ENCODE measurements around the gene CPNE1.

CPNE1 gene

DNA sequence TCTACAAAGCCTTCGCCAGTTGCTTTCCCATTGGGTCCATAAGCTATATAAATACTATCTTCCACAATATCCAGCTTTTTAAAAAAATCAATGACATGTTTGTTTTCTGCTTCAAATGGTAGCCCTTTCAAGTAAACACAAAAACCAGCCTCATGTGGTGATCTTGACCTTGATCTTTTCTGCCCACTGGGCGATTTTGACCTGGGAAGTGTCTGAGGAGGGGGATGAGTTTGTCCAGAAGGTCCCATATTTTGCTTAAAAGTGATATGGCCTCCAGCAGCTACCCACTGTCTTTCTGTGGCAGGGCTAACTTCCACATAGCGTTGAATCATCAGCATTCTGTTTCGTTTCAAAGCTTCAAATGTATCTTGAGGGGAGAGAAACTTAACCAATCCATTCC, 10.8 kb downstream of the CPNE1 start:
- no peak for DNase-seq (ENCODE audit: low read depth)

DNA sequence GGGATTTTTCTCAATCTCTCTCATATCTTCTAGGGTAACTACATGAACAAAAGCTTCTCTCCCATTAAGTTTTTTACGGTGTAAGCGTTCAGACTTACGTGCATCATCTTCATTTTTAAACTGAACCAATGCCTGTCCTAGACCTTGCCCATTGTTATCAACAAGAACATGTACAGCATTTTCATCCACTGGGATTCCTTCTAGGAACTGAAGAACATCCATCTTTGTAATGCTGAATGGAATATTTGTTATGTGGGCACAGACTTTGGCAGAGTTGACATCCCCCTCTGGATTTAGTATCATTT, 11.3 kb downstream of the CPNE1 start:
- DNase-seq (ENCODE audit: low read depth): no peak

DNA sequence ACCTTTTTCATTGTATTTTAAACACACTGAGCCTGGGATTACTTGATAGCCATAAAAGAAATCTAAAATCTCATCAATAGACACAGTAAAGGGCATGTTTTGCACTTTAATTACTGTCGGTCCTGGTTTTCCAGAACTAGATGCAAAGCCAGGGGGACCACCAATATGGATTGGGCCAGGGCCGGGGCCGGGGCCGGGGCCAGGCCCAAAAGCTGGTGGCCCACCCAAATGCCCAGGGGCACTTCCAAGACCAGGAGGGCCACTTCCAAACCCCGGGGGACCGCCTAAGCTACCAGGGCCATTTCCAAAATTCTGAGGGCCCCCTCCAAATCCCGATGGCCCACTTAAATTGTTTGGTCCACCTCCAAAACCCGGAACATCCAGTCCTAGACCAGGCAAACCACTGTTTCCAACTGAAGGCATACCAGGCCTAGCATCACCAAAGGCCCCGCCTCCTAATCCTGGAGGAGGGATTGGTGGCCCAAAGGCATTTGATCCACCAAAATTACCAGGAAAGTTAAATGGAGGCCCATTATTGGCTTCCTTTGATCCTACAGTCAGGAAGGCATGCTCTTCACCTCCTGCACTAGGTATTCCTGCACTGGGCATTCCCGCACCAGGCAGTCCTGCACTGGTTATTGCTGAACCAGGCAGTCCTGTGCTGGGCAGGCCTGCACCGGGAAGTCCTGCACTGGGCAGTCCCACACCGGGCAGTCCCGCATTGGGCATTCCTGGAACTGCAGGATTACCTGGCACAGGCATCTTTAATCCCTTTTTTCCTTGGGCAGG, 11.9 kb downstream of the CPNE1 start:
- no peak for DNase-seq (ENCODE audit: low read depth)

DNA sequence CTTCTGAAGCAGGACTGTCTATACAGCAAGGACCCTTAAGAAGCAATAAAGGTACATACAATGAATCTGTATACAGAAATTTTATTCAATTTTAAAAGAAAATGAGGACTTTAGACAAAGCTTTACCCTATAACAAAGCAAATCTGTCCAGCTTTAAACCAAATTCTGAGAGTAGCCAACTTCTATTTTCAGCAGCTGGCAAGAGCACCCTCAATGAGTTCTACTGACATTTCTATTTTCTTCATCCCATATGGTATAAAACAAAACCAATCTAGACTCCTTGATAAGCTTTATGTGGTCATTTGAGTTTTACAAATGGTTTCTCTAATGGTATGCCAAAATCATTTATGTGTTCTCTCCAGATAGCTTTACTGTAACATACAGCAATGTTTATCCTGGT, 12.7 kb downstream of the CPNE1 start:
- no peak for DNase-seq (ENCODE audit: low read depth)

DNA sequence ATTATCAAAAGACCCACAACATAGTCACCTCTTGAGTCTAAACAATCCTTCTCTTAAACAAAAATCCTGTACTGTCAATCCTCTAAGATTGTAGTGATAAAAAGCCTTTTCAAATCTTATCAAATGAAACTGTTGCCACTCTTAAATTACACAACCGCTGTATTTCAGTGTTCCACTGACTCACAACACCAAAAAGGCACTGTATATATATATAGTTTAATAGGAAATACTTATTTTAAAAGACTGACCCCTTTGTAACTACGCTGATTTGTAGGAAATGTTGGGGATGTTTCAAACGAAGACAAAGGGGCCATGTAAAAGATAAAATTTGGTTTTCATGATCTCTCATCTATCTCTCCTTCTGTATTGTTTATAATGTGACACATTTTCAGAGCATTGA, 14.1 kb downstream of the CPNE1 start:
- DNase-seq (ENCODE audit: low read depth): no peak

DNA sequence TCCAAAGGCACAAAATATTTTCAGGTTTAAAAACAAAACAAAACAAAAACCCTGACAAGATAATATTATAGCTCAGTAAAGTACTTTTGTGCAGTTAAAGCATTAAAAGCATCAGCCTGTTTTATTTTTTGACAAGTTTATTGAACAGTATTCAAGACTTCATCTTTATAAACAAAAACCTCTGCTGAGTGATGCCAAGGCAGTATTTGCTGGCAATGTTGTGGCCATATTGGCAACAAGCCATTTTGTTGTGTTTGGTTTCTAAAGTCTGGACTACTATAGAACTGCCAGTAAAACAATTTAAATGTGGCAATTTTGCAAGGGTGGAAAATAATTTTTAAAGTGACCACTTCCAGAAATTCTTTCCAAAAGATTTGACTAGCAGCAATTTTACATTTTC, 15.9 kb downstream of the CPNE1 start:
- no peak for DNase-seq (ENCODE audit: low read depth)

DNA sequence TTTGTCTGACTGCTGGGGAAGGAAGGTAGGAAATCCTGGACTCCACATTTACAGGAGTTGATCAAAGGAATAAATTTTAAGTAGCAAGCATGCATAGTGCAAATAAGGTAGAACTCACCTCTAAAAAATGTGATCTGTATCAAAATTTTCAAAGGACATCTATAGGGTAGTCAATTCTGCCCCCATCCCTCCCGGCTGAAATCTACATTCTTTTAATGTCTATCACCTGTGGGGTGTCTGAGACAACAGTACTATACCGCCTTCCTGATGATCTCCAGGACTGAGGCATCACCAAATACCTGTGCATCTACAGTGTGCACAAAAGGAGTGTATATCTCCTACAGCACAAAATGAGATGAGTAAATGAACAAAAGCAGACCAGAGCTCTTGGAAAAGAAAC, 19.9 kb downstream of the CPNE1 start:
- no peak for DNase-seq (ENCODE audit: low read depth)

DNA sequence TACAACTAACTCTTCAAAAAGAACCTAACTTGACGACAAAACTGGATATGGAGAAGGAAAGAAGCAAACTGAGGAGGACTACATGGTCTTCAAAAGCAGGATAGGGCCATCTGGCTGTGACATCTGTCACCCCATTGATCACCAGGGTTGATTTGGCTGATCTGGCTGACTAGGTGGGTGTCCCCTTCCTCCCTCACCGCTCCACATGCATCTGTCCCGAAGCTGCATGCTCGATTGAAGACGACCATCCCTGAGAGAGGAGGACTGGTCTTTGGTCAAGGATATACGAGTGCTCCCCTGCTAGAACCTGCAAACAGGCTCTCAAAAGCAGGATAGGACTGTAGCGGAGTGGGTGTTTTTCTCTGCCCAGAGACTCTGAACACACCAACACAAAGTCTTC, 21.7 kb downstream of the CPNE1 start:
- DNase-seq (ENCODE audit: low read depth): no peak

DNA sequence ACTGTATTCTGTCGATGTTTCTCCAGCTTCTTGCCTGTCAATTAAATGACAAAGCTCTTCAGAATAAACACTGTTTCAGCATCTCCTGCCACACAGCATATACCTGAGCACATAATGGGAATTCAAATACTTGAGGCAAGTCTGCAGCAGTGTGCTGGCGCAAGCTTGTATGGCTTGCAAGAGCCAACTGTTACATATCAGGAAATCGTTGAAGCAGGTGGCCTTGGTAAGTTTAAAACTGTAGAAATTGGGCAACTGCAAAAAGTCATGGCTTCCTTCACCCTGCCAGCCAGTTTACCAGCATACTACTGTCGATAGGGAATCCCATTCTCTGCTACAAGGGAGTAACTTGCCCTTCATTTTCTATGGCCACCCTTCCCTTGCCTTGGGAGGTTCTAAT, 23.0 kb downstream of the CPNE1 start:
- DNase-seq (ENCODE audit: low read depth): no peak

DNA sequence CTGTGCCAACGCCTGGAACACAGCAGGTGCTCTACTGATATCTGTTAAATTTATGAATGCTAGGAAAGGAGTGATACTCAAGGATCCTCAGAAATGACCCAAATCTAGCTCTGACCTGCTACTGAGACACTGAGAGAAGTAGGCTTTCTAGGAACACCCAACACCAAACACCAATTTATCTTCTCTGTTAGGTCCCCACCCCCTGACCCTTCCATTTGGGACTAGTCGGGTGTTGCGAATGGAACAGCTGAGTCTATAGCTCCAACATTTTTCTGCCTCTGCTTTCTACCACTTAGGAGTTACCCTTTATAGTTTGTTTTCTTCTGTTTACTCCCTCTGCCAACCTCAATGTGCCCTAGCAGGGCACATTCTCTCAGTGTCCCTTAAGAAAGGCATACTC, 24.0 kb downstream of the CPNE1 start:
- DNase-seq (ENCODE audit: low read depth): no peak

DNA sequence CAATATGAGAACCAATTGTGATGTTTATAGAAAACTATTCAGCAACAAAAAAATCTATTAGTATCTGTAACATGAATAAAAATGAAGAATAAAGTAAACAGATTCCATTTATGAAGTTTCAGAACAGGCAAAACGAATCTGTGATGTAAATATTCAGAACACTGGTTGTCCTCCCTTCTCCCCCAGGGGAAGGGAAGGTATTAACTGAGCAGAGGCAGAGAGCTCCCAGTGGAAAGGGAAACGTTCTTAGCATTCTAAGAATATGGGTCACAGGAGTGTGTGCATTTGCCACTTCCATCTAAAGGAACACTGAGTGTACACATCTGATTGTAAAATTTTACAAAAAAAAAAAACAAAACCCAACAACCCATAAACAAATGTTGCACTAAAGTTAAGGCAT, 25.9 kb downstream of the CPNE1 start:
- no peak for DNase-seq (ENCODE audit: low read depth)

DNA sequence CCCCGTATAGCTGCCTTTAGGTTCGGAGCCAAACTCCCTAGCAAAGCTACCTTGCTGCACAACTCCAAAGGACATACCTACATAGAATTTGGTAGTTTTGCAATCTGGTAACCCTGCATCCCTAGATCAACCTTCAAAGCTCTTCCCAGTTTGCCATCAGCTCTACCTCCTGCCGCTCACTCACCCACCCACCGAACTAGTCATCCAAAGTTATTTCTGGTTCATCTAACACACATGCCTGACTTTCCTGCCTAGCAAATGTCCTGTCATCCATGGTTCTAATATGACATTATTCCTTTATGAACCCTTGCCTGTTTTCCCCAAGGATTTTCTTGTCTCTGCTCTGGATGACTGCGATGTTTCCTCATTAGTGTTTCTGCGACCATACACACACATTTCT, 27.4 kb downstream of the CPNE1 start:
- no peak for DNase-seq (ENCODE audit: low read depth)

DNA sequence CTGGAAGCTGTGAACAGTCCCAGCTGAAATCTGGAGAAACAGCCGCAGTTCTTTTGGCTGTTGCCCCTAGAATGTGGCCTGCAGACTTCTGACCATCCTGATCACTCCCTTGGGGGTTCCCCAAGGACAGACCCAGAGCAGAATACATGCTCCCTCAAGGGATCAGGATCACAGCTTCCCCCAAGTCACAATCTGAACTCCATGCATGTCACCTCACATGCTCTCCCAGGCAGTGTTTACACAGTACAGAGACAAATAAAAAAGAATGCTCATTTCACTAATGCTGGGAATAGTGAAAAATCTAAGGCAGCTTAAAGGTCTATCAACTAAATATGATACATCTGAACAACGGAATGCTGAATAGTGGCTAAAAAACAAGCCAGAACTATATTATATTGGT, 28.6 kb downstream of the CPNE1 start:
- no peak for DNase-seq (ENCODE audit: low read depth)

DNA sequence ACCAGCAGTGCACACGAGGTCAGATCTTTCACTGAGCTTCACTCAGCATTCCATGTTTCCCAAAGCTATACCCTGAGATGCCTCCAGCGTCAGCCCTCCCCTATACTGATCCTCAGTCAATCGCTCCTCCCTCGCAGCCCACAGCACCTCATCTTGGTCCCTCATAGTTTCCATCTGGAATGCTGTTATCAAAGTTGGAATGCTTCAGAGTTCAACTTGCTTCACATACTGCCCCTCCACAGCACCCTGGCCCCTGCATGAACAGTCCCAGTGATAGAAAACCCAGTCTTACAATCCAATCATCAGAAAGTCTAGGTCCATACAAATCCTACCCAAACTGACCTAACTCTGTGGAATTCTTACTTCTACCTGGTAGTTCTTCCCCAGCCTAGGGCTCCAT, 29.0 kb downstream of the CPNE1 start:
- DNase-seq (ENCODE audit: low read depth): no peak

DNA sequence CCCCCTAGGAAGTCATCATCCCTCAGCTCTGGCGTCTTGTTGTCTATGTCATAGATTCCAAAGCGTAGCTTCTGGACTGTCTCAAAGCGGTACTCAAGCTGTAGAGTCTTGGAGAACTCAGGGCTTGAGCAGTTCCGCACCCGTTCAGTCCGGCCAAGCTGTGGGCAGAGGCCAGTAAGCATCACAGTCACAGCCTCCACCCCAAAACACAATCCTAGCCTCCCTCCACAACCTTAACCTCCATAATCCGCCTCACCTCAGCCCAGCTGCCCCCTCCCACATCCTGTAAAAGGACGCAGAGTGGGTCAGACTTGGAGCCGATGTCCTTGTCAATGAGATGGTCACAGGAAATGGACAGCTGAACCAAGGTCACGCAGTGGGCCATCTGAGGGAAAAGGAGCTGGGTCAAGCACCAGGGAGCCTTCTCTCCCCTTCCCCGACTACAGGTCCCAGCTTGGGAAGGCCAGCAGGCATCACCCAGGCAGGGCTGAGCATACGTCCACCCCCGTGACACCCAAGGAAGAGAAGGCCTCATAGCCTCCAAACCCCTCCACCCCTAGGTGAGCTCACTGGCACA, 32.1 kb downstream of the CPNE1 start:
- no peak for DNase-seq (ENCODE audit: low read depth)

DNA sequence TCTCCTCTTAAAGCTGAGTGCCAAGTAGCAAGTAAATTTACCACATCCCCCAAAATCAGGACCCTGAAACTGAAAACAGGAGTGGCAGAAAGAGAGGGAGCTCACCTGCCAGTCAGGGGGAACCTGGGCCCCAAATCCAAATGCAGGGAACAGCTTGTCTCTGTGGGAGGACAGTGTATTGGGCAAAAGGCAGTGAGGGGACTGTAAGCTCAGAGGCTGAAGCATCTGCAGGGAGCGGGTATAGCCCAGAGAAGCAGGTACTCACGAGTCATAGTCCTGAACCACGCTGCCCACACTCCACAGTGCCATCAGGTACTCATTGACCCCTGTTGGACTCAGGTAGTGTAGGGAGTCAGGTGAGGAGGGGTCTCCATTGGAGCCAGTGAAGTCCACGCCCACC, 34.1 kb downstream of the CPNE1 start:
- no peak for DNase-seq (ENCODE audit: low read depth)

DNA sequence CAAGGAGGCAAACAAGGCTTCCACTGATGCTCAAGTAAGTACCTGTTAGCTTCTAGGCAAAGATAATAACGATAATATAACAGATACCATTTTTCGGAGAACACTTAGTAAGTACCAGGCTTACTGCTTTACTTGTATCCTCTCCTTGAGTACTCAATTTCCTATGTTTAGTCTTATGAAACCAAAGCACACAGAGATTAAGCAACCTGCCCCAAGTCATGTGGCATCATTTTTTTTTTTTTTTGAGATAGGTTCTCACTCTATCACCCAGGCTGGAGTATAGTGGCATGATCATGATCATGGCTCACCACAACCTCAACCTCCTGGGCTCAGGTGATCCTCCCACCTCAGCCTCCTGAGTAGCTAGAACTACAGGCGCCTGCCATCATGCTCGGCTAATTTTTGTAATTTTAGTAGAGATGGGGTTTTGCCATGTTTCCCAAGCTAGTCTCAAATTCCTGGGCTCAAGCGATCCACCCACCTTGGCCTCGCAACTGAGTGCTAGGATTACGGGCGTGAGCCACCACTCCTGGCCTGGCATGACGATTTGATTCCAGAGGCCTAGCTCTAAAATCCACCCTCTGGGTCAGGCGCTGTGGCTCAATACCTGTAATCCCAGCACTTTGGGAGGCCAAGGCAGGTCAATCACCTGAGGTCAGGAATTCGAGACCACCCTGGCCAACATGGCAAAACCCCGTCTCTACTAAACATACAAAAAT, 35.1 kb downstream of the CPNE1 start:
- DNase-seq (ENCODE audit: low read depth): no peak

DNA sequence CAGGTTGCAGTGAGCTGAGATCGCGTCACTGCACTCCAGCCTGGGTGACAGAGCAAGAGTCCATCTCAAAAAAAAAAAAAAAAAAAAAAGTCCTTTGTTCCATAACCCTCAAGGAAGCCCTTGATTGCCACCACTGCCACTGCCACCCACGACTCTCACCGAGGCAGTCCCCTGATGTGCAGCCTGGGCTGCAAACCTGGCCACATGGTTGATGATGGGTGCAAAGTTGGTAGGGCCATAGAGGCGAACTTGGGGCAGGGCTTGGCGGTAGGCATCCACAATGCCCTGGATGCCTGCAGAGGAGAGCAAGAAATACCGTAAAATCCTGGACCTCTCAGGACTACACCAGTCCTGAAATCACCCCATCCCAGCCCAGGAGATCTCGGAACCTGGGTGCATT, 37.6 kb downstream of the CPNE1 start:
- no peak for DNase-seq (ENCODE audit: low read depth)

DNA sequence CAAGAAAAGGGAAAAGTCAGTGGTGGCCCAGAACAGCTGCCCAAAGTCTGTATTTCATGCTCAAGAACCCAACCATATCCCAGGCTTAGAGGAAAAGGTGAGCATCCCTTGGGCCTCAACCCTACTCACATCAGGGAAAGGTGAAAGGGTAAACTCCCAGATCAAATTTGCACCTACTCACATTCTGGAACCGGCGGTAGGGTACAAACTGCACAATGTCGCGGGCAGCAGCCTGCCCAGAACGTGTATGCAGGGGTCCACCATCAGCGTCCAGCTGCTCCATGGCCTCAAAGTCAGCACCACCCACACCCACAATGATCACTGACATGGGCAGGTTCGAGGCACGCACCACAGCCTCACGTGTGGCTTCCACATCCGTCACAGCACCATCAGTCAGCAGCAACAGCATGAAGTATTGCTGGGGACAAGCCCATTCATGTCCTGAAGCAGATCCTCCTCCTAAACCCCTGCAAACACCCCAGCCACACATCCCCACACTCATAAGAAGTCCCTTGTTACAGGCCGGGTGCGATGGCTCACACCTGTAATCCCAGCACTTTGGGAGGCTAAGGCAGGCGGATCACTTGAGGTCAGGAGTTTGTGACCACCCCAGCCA, 38.2 kb downstream of the CPNE1 start:
- no peak for DNase-seq (ENCODE audit: low read depth)

DNA sequence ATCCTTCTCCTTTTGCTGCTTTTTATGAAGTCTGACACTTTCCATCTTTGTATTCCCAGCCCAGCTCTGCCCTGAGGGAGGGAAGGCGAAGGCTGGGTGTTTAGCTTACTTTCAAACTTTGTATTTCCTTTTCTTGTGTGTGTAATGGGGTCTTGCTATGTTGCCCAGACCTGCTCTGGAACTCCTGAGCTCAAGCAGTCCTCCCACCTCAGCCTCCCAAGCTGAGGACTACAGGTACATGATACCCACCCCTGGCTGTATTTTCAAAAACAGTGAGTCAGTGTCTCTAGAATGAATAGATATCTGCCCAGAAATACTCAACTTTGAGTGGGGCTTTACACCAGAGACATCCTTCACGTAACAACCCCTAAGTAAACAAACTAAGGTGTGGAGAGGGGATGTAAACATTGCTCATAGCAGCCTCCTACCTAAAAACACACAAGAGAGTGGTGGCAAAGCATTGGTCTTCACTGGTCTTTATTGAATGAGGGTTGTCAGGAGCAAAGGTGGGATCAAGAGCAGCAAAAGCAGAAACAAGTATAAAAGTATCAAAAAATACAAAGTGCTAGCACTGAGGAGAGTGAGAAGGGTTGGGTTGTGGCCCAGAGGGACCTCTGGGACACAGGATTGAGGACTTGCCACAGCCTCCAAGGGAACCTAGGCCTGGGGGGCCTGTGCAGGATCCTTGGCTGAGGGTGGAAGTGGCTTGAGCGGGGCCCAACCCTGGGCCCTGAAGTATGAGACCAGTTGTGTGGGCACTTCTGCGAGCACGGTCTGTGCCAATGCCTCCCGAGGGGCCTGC, 38.9 kb downstream of the CPNE1 start:
- DNase-seq (ENCODE audit: low read depth): no peak

DNA sequence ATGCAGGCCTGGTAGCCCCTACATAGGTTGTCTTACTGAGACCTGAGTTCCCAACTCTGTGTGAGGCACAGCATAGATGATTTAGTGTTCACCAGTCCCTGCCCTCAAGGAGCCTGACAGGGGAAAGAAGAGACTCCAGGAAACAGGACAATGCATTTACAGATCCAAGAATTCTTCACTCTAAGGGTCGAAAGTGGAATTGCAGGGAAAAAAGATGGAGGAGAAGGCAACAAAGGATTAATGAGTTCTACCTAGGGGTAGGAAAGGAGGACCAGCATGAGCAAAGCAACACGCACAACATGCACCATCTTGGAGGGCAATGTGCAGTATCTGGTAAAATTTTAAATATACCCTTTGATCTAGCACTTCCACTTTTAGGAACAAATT, 43.1 kb downstream of the CPNE1 start:
- DNase-seq (ENCODE audit: low read depth): no peak

DNA sequence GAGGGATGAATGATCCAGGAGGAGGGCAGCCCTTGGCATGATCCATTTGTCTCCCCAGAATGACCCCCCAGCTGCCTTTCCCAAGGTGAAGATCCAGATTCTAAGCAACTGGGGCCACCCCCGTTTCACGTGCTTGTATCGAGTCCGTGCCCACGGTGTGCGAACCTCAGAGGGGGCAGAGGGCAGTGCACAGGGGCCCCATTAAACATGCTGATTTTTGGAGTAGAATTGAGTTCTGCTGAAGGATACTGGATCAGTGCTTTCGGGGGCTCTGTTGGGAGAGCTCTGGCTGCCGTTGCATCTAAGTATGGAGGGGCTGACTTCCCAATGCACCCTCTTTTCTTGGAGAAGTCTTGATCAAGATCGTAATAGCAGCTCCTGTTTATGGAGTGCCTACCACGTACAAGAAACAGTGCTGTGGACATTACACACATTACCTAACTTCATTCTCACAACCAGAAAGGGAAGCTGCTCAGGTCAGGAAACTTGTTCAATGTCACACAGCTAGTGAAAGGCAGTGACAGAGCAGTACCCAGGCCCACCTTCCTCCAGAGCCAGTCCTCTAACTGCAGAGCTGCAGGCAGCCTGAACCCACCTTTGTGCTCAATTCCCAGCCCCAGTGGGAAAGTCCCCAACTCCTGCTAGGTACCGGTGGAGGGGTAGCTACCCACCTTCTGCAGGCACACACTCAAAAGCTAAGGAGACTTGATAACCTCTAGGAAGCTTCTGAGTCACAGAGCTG, 43.7 kb downstream of the CPNE1 start:
- DNase-seq (ENCODE audit: low read depth): no peak

Data from CMK (cell line).